ENCODE measurements around the gene FABP3. TPM values are rescaled to one million over a fixed set of nuclear protein-coding genes. Genes with fewer than 3 reads are reported as not detected.

Gene FABP3
- total and polyA plus RNA-seq, 12 donors, result 23.8 to 233 (median 59.4) TPM

DNA sequence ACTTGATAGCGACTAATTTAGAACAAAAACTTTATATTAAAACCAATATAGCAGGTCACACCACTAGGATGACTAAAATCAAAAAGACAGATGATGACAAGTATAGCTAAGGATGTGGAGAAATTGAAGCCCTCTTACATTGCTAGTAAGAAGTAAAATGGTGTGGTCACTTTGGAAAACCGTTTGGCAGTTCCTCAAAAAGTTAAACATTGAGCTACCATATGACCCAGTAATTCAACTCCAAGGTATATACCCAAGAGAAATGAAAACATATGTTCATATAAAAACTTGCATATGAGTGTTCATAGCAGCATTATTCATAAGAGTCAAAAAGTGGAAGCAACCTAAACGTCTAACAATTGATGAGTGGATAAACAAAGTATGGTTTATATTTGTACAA lies 27.1 kb upstream of the FABP3 start:
- intact Hi-C loops (cut with DNase I), result loop anchor here in 1 of 2 donors (5.0 kb wide), 1 partner anchor 147 kb away; no protein-coding TSS in a partner anchor
- H3K27ac ChIP-seq, result no peak overlapping the region
- 53 to 66% (median 56%) methylated on average over 3 of the region's 3 CpGs for WGBS, 4 donors
- no peak overlapping the region for H3K4me3 ChIP-seq
- no peak for DNase-seq
- peaks cover 0 to under 1% of the 10 kb centered on the region in 2 donors for H3K4me1 ChIP-seq (replicated peaks in 1 of 2)
- no peaks in the 10 kb centered on the region for H3K27me3 ChIP-seq
- H3K36me3 ChIP-seq (replicated peaks in 1 of 2), result no peaks in the 10 kb centered on the region
- no peaks in the 10 kb centered on the region for H3K9me3 ChIP-seq (replicated peaks in 1 of 3)
- TF ChIP-seq POLR2A (IDR thresholded peaks at IDR 0.05), result no peak
- TF ChIP-seq, protein P1, sequence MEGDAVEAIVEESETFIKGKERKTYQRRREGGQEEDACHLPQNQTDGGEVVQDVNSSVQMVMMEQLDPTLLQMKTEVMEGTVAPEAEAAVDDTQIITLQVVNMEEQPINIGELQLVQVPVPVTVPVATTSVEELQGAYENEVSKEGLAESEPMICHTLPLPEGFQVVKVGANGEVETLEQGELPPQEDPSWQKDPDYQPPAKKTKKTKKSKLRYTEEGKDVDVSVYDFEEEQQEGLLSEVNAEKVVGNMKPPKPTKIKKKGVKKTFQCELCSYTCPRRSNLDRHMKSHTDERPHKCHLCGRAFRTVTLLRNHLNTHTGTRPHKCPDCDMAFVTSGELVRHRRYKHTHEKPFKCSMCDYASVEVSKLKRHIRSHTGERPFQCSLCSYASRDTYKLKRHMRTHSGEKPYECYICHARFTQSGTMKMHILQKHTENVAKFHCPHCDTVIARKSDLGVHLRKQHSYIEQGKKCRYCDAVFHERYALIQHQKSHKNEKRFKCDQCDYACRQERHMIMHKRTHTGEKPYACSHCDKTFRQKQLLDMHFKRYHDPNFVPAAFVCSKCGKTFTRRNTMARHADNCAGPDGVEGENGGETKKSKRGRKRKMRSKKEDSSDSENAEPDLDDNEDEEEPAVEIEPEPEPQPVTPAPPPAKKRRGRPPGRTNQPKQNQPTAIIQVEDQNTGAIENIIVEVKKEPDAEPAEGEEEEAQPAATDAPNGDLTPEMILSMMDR (IDR thresholded peaks at IDR 0.05), result no peak

GRCh38 chr1:31398246-31398645 lies 25.4 kb upstream of the FABP3 start:
- Histone ChIP-seq H3K27ac (no peak overlapping the region), H3K9me3 (replicated peaks in 1 of 3) (no peaks in the 10 kb centered on the region), H3K27me3 (no peaks in the 10 kb centered on the region), H3K4me1 (replicated peaks in 1 of 2) (peaks cover 4 to 8% of the 10 kb centered on the region in 2 donors), H3K4me3 (no peak overlapping the region), H3K36me3 (replicated peaks in 1 of 2) (no peaks in the 10 kb centered on the region)
- WGBS, 4 donors, result 81 to 89% (median 84%) methylated on average over 2 of the region's 2 CpGs
- TF ChIP-seq, protein P1 (IDR thresholded peaks at IDR 0.05), result no peak
- no peak for TF ChIP-seq POLR2A (IDR thresholded peaks at IDR 0.05)
- intact Hi-C loops (cut with DNase I), result loop anchor here in 1 of 2 donors (5.0 kb wide), 1 partner anchor 149 kb away; no protein-coding TSS in a partner anchor
- DNase-seq, result no peak

- no peak overlapping the region for H3K4me3 ChIP-seq
- no peaks in the 10 kb centered on the region for H3K9me3 ChIP-seq (replicated peaks in 1 of 3)
- intact Hi-C loops (cut with DNase I), result loop anchor here in 1 of 2 donors (5.0 kb wide), 1 partner anchor 150 kb away; no protein-coding TSS in a partner anchor
- peaks cover 4 to 8% of the 10 kb centered on the region in 2 donors for H3K4me1 ChIP-seq (replicated peaks in 1 of 2)
- no peaks in the 10 kb centered on the region for H3K27me3 ChIP-seq
- WGBS, 4 donors, result 69 to 81% (median 76%) methylated on average over 3 to 4 of the region's 4 CpGs; no CpG with 5 or more reads in 1 of the 4 donors
- H3K27ac ChIP-seq, result no peak overlapping the region
- TF ChIP-seq, protein P1 (IDR thresholded peaks at IDR 0.05), result no peak
- no peak for TF ChIP-seq POLR2A (IDR thresholded peaks at IDR 0.05)
- no peaks in the 10 kb centered on the region for H3K36me3 ChIP-seq (replicated peaks in 1 of 2)
- no peak for DNase-seq
These were observed 24.7 kb upstream of the FABP3 start for GRCh38 chr1:31397360-31398095.

DNA sequence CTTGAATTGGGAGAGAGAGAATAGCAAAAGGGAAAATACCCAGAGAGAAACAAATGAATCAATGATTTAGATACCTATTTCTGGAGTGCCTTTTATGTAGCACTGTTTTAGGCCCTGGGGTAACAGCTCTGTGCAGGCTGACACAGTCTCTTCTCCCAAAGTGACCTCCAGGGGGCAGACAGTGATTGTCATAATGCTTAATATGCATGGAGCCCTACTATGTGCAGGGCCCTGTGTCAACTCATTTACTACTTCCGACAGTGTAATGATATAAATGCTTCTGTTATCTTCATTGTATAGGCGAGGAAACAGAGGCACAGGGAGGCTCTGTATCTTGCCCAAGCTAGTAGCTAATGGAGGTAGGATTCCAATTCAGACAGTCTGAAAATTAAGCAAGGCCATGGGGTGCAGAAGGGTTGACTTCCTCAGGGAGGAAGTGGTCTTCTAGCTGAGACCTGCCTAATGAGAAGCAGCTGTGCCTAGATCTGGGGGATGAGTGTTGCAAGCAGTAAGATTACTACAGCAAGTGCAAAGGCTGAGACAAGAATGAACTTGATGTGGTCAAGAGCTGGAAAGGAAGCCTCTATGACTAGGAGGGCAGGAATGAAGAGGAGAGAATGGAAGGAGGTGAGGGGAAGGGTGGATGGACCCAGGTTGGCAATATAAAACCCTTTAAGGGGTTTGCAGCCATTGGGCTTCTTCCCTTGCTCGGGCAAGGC lies 23.9 kb upstream of the FABP3 start:
- TF ChIP-seq, protein P1 (IDR thresholded peaks at IDR 0.05), result peak in 3 of 6 experiments; percentile 4 to 22 (median 14)
- no peak for TF ChIP-seq POLR2A (IDR thresholded peaks at IDR 0.05)
- no peaks in the 10 kb centered on the region for H3K27me3 ChIP-seq
- H3K4me1 ChIP-seq (replicated peaks in 1 of 2), result peaks cover 4 to 8% of the 10 kb centered on the region in 2 donors
- no peak overlapping the region for H3K4me3 ChIP-seq
- no peaks in the 10 kb centered on the region for H3K36me3 ChIP-seq (replicated peaks in 1 of 2)
- no peaks in the 10 kb centered on the region for H3K9me3 ChIP-seq (replicated peaks in 1 of 3)
- no peak for DNase-seq
- intact Hi-C loops (cut with DNase I), result loop anchor here in 1 of 2 donors (5.0 kb wide), 1 partner anchor 151 kb away; no protein-coding TSS in a partner anchor
- 89 to 100% (median 96%) methylated on average over 3 of the region's 3 CpGs for WGBS, 4 donors
- no peak overlapping the region for H3K27ac ChIP-seq

Measured in adrenal gland (tissue), 12 donors.